ENCODE data around the gene ALPL. TPM values are rescaled to one million over a fixed set of nuclear protein-coding genes. Genes with fewer than 3 reads are reported as not detected.
A peak's percentile ranks its signal among the peaks of the same experiment; 100 is the strongest.

The ALPL gene
- total RNA-seq, 1 experiment from 2014 or later: 0.63 TPM

- no peak overlapping the region for H3K4me3 ChIP-seq
Observed at GRCh38 chr1:21584096-21584495, 74.9 kb downstream of the ALPL start.

GRCh38 chr1:21585037-21585436, 75.8 kb downstream of the ALPL start:
- no peaks in the 10 kb centered on the region for H3K27me3 ChIP-seq
- no peak overlapping the region for H3K4me3 ChIP-seq
- peaks cover 42% of the 10 kb centered on the region for H3K4me1 ChIP-seq
- no peak for DNase-seq
- no peak overlapping the region; the same call in 1 of the 2 replicates for H3K27ac ChIP-seq
- 0 out of 2 replicates have a peak, but pooled peaks cover 5% of the 10 kb centered on the region for H3K9me3 ChIP-seq (replicated peaks)
- no peaks in the 10 kb centered on the region for H3K36me3 ChIP-seq

More at GRCh38 chr1:21584096-21584495, 74.9 kb downstream of the ALPL start:
- H3K27ac ChIP-seq: no peak overlapping the region
- H3K4me1 ChIP-seq: peaks cover 33% of the 10 kb centered on the region
- H3K36me3 ChIP-seq: no peaks in the 10 kb centered on the region
- DNase-seq: no peak
- H3K27me3 ChIP-seq: no peaks in the 10 kb centered on the region
- H3K9me3 ChIP-seq (replicated peaks): 0 out of 2 replicates have a peak, but pooled peaks cover 5% of the 10 kb centered on the region

DNA sequence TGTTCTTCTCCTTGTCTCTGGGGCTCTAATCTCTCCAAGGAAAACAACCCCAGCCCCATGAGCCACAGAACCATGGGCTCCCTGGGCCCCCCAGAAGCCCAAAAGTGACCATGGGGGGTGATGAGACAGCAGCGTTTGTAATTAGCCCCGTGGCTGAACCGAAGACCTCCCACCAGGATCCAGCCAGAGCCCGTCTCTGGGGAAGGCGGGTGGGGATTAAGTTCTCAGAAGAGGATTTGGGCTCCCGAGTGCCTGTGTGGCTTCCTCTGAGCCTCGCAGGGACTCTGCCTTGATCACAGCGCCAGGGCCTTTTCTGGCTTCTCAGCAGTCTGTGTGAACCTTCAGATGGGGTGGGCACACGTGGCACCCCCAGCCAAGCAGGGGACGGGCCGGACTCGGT, 77.0 kb downstream of the ALPL start:
- H3K36me3 ChIP-seq: no peaks in the 10 kb centered on the region
- H3K9me3 ChIP-seq (replicated peaks): 0 out of 2 replicates have a peak, but pooled peaks cover 5% of the 10 kb centered on the region
- no peaks in the 10 kb centered on the region for H3K27me3 ChIP-seq
- peak; percentile 97 for DNase-seq
- H3K4me1 ChIP-seq: peaks cover 52% of the 10 kb centered on the region
- peak overlapping the region; percentile 91 for H3K27ac ChIP-seq
- peak overlapping the region; percentile 31 for H3K4me3 ChIP-seq

DNA sequence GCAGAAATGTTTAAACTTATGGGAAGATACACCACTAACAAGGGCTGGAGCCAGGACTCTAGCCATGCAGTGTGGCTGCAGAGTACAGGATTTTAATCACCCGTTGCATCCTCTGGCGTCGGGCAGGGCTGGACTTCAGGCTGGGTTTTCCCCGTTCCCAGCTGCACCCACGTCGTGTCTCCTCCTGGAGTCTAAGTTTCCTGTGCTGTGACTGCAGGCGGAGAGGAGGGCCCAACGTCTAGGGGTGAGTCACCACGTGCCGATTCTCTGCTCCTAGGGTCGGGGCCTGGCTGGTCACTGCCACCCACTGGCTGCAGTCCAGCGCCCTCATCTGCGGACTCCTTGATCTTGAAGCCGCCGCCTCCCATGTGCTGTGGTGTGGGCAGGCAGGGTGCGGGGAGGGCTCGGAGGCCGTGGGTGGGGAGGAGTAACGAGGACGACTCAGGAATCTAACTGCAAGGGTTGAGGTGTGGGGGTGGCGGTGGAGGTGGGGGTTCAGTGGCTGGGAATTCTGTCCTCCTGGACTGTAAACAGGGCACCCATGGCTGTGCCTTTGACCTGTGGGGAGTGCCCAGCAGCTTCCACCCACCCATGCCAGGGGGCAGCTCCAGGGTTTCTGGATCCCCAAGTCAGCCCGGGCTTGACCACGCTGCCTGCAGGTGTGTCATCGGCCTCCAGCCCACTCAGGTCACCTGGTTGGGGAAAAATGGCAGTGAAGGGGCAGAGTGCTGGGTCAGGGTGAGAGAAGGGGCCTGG, 77.8 kb downstream of the ALPL start:
- H3K27me3 ChIP-seq: no peaks in the 10 kb centered on the region
- peak overlapping the region; percentile 31 for H3K4me3 ChIP-seq
- H3K9me3 ChIP-seq (replicated peaks): 0 out of 2 replicates have a peak, but pooled peaks cover 2% of the 10 kb centered on the region
- DNase-seq: peak; percentile 91 to 95
- peaks cover 53% of the 10 kb centered on the region for H3K4me1 ChIP-seq
- no peaks in the 10 kb centered on the region for H3K36me3 ChIP-seq
- peak overlapping the region; percentile 91 for H3K27ac ChIP-seq

- H3K27me3 ChIP-seq: no peaks in the 10 kb centered on the region
- H3K4me1 ChIP-seq: peaks cover 53% of the 10 kb centered on the region
- no peaks in the 10 kb centered on the region for H3K9me3 ChIP-seq (replicated peaks)
- peak overlapping the region; percentile 31 for H3K4me3 ChIP-seq
- DNase-seq: peak; percentile 69 to 78
- H3K36me3 ChIP-seq: no peaks in the 10 kb centered on the region
- peak overlapping the region; percentile 91 for H3K27ac ChIP-seq
Observed at GRCh38 chr1:21587602-21587953, 78.4 kb downstream of the ALPL start.

DNA sequence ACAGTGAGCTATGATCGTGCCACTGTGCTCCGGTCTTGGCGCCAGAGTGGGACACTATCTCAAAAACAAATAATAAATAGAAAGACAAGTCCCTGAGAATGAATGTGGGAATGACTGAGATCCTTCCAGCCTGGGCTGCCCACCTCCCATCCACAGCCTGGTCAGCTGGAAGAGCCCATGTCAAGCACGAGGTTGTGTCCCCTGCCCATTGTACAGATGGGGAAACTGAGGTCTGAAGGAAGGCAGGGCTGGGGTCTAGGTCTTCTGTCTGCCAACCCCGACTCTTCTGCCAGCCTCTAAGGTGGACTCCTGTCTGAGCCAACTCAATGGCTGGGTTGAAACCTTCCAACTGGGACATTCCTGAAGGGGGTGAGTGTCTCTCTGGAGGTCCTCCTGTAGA, 80.4 kb downstream of the ALPL start:
- no peaks in the 10 kb centered on the region for H3K9me3 ChIP-seq (replicated peaks)
- H3K27ac ChIP-seq: peak overlapping the region; percentile 79
- no peaks in the 10 kb centered on the region for H3K27me3 ChIP-seq
- no peaks in the 10 kb centered on the region for H3K36me3 ChIP-seq
- peaks cover 53% of the 10 kb centered on the region for H3K4me1 ChIP-seq
- no peak overlapping the region for H3K4me3 ChIP-seq
- DNase-seq: no peak

GRCh38 chr1:21590126-21590880, 81.1 kb downstream of the ALPL start:
- DNase-seq: peak; percentile 89 to 93
- Histone ChIP-seq H3K27ac (peak overlapping the region; percentile 79), H3K4me1 (peaks cover 49% of the 10 kb centered on the region), H3K27me3 (no peaks in the 10 kb centered on the region), H3K36me3 (no peaks in the 10 kb centered on the region), H3K4me3 (0 out of 2 replicates have a peak overlapping the region, but pooled peaks have one; percentile 1), H3K9me3 (replicated peaks) (no peaks in the 10 kb centered on the region)

- DNase-seq: no peak
- Histone ChIP-seq H3K27ac (peak overlapping the region; percentile 79; the same call in 1 of the 2 replicates), H3K36me3 (no peaks in the 10 kb centered on the region), H3K27me3 (no peaks in the 10 kb centered on the region), H3K4me3 (no peak overlapping the region), H3K9me3 (replicated peaks) (no peaks in the 10 kb centered on the region), H3K4me1 (peaks cover 42% of the 10 kb centered on the region)
Observed at GRCh38 chr1:21590934-21591333, 81.7 kb downstream of the ALPL start.

DNA sequence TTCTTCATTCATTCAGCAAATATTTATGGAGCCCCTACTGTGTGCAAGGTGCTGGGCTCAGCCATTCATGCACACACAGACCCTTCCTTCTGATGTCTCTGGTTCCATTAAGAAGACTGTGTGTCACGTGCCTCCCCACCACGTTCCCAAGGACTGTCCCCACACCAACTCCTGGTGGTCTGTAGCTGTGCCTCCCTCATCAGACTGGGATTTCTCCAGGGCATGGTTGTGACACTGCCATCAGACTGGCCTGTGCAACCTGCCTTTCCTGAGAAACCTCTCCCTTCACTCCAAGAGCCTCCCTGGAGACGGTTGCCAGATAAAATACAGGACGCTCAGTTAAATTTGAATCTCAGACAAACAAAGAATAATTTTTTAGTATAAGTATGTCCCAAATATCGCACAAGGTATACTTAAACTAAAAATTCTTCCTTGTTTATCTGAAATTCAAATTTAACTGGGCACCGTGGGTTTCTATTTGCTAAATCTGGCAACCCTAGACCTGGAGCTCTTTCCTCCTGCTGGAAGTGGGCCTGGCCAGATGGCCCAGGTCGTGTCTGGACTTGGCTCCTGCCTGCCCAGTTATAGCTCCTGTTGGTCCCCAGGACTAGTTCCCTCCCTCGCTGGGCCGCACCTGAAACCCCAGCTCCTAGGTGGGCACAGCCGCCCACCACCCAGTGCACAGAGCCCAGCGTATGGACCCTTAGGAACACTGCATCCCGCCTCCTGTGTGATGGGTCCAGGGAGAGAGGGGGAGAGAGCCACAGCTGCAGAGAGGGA, 83.1 kb downstream of the ALPL start:
- H3K27me3 ChIP-seq: no peaks in the 10 kb centered on the region

DNA sequence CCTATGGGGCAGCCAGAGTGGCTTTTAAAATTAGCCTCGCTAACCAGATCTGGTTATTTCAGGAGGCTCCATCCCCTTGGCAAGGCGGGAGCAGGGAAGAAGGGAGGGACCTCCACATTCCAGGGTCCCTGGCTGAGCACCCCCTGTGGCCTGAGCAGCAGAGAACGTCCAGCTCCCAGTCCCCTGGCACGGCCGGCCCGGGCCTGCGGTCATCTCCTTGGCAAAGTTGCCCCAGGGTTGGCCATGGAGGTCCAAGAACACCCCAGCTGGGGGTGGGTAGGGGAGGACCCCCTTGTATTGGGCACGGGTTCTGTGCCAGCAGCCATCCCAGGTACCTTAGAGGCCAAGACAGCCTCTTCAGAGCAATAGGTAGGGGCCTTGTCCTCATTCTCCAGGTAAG, 84.0 kb downstream of the ALPL start:
- DNase-seq: no peak
- no peak overlapping the region for H3K27ac ChIP-seq
- H3K4me3 ChIP-seq: no peak overlapping the region
- peaks cover 21% of the 10 kb centered on the region for H3K4me1 ChIP-seq
- H3K36me3 ChIP-seq: no peaks in the 10 kb centered on the region
- H3K27me3 ChIP-seq: no peaks in the 10 kb centered on the region
- no peaks in the 10 kb centered on the region for H3K9me3 ChIP-seq (replicated peaks)

More for the DNA sequence above, 83.1 kb downstream of the ALPL start:
- H3K4me1 ChIP-seq: peaks cover 31% of the 10 kb centered on the region
- no peaks in the 10 kb centered on the region for H3K36me3 ChIP-seq
- no peak overlapping the region for H3K27ac ChIP-seq
- DNase-seq: no peak
- H3K9me3 ChIP-seq (replicated peaks): no peaks in the 10 kb centered on the region
- no peak overlapping the region for H3K4me3 ChIP-seq

DNA sequence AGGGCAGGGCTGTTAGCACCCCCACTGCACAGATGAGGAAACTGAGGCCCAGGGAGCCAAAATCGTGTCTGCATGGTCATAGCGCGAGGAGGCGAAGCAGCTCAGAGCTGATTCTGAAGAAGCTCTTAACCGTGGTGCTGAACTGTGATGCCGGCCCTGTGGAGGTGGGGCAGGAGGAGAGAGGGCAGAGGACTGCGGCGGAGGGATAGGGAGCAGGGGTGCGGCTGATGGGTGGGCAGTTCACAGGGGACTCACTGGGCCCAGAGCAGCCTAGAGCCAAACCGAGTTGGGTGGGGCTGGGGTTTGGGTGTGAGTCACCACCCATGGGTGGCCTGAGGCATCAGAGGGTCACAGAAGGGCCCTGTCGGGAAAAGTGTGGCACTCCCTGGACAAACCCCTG, 85.3 kb downstream of the ALPL start:
- no peak overlapping the region for H3K27ac ChIP-seq

GRCh38 chr1:21594935-21595897, 86.0 kb downstream of the ALPL start:
- peak; percentile 86 to 92 for DNase-seq
- H3K4me3 ChIP-seq: no peak overlapping the region
- H3K27ac ChIP-seq: no peak overlapping the region
- H3K27me3 ChIP-seq: no peaks in the 10 kb centered on the region
- H3K9me3 ChIP-seq (replicated peaks): no peaks in the 10 kb centered on the region
- peaks cover 11% of the 10 kb centered on the region; the same call in 1 of the 2 replicates for H3K4me1 ChIP-seq
- no peaks in the 10 kb centered on the region for H3K36me3 ChIP-seq

More for the DNA sequence above, 85.3 kb downstream of the ALPL start:
- H3K4me1 ChIP-seq: peaks cover 17% of the 10 kb centered on the region
- H3K4me3 ChIP-seq: no peak overlapping the region
- H3K36me3 ChIP-seq: no peaks in the 10 kb centered on the region
- H3K27me3 ChIP-seq: no peaks in the 10 kb centered on the region
- H3K9me3 ChIP-seq (replicated peaks): no peaks in the 10 kb centered on the region
- DNase-seq: peak in 1 of 2 experiments; percentile 43

GRCh38 chr1:21596174-21596573, 87.0 kb downstream of the ALPL start:
- Histone ChIP-seq H3K9me3 (replicated peaks) (no peaks in the 10 kb centered on the region), H3K27me3 (no peaks in the 10 kb centered on the region), H3K4me3 (no peak overlapping the region), H3K4me1 (peaks cover 2% of the 10 kb centered on the region; the same call in 1 of the 2 replicates), H3K36me3 (no peaks in the 10 kb centered on the region), H3K27ac (no peak overlapping the region)
- DNase-seq: peak; percentile 53 to 55

All from SJCRH30 (cell line).